DMS53 treated with DMSO at 0.1 percent for 48 hours (cell line): ENCODE results near the gene TMEM184A.

Experiments used
- DNase-seq: peaks from one replicate; lab custom pipeline; 2025; ENCODE audit not compliant: unreplicated experiment; lab: John Stamatoyannopoulos, UW

The TMEM184A gene

DNA sequence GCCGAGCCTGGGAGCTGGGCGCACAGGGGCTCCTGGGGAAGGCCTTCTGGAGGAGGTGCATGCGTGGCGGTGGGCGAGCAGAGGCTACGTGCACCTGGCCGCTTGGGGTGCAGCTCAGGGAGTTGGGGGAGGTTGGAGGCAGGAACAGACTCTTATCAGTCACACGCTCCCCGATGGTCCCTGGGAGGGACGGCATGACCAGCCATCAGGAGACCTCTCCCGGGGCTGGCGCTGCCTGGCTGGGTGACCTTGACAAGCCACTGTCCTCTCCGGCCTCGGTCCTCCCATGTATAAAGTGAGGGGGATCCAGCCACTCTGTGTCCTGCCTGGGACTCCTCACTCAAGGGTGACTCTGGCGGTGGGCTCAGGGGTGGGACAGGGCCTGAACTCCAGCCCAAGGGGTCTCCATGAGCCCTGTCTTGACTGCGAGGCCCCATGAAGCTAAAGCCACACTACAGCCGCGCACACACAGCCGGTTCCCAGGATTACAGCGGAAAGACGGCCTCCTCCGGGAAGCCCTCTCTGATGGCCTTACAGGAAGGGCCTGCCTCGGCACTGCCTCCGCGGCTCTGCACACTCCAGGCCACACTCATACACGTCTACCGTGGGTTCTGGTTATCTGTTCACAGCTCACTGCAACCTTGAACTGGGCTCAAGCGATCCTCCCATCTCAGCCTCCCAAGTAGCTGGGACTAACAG is 2.3 kb downstream of the TMEM184A start:
- no peak for DNase-seq

DNA sequence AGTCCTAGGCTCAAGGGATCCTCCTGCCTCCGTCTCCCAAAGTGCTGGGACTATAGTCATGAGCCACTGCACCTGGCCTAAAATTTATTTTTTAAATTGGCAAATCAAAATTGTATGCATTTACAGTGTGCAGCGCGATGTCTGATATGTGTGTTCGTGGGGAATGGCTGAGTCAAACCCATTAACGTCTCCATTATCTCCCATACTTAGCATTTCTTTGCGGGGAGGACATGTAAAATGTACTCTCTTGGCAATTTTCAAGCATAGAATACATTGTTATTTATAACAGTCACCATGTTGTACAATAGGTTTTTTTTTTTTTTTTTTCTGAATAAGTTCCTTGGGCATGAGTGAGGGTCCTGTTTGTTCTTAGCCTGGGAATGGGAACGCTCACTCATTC is 3.8 kb downstream of the TMEM184A start:
- DNase-seq: no peak

DNA sequence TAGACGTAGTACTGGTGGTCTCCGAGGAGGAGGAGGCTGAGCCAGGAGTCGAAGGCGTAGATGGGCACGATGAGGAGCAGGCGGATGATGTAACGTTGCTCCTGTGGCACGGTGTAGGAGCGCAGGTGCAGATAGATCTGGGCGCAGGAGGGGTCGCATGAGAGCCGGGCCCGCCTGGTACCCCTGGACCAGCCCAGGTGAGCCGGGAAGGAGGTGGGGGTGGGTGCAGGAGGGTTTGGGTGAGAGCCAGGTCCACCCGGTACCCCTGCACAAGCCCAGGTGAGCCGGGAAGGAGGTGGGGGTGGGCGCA is 5.2 kb downstream of the TMEM184A start:
- DNase-seq: no peak

DNA sequence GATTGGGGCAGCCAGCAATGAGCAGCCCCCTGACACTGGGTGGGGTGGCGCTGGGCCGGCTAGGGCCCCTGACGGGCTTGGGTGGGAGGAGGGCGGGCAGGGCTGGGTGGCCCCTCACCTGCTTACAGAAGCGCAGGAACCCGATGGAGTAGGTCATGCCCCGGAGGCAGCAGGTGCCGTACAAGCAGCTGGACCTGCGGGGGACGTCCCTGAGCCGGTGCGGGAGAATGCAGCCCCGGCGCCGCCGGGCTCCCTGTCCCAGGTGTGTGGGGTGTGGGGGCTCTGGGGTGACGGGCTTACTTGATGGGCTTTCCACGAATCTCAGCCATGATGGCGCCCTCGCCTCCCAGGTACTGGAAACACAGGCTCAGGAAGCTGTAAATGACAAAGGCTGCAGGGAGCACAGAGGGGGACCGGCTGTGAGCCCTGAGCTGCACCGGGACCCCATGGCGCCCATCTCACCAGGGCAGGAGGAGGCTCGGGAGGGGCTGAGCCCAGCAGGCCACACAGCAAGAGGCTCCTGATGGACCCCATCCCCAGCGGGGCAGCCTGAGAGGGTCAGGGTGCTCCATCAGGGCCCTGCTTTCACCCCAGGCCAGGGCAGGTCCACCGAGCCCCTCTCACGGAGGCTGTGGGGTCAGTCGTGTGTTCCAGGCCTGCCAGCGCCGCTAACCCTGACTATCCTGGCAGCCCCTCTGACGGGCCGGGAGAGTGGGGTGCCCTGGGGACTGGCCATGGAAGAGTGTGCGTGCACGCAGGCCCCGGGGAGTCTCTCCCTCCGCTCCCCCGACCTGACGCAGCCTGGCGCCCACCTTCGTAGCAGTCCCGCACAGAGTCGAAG is 5.8 kb downstream of the TMEM184A start:
- DNase-seq: no peak

DNA sequence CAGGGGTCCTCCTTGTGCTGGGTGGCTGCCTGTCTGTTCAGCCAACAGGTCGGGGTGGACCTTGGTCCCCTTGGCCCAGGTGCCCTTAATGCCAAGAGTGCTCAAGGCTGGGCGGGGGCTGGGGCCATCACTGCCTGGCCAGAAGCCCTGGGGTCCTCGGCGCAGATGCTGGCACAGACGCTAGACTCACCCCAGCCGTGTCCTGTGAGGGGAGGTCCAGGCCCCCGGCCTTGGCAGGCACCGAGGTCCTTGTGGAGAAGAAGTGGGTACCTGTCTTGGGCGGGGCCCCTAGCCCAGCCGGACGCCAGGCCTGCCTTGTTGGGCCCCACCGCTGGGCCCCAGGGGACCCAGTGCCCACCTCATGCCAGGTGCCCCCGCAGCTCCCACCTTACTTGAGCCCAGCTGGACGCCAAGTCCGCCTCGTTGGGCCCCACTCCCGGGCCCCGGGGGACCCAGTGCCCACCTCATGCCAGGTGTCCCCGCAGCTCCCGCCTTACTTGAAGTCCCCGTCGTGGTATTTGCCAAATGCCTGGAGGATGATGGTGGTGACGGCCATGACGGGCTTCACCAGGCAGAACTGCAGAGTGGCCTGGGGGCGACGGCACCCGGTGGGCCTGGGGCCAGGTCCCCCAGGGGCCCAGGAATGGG is 6.5 kb downstream of the TMEM184A start:
- DNase-seq: no peak

DNA sequence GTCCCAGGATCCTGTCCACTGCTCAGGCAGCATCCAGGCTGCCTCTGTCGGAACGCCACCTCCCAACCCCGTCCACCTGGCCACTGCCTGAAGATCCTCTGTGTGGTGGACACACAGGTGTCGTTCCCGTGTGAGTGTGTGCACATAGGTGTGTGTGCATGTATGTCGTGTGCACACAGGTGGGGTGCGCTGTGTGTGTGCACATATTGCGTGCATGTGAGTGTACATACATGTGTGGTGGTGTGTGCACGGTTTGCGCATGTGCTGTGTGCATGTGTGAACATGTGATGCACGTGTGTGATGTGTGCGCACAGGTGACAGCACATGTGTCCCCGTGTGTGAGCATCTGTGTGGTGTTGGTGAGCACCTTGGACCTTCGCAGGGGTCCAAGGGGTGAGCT is 7.1 kb downstream of the TMEM184A start:
- no peak for DNase-seq

DNA sequence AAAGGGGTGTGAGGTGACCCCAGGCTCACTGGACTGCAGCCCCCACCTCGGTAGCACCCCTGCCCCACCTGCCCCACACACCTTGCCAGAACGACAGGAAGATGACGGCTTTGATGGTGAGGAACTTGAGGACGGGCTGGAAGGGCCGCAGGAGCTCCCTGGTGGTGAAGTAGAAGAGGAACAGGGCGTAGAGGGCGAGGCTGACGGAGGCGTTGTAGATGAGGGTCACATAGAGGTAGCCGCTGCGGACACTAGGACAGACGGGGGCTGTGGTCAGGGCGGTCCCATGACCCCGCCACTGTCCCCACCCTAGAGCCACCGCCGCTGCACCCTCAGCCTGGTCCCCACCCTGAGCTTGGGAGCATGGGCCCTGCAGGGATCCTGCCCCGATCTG is 7.6 kb downstream of the TMEM184A start:
- DNase-seq: no peak

DNA sequence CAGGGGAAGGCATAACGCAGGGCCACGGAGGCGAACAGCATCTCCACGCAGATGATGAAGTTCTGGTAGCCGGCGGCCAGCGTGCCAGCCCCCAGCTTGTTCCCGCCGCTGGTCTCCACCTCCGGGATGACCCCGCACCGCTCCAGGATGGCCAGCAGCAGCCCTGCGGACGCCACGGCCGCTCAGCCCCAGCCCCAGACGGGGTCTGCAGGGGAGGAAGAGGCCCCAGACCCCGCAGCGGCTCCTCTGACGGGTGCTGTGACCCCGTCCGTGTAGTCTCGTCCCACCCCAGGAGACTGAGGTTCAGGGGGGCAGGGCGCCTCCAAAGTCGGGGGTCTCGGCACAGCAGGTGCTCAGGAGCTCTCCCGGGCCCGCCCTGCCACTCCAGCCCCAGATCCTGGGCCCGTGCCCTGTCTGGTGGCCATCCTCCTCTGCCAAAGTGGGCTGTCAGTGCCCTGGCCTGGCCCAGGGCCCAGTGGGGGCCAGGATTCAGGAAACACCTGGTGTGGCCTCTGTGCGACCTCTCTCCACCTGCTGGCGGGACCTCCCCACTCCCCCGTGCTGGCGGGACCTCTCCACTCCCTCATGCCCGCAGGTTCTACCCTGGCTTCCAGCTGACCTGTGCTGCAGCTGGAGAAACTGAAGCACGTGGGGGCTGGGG is 8.1 kb downstream of the TMEM184A start:
- no peak for DNase-seq

DNA sequence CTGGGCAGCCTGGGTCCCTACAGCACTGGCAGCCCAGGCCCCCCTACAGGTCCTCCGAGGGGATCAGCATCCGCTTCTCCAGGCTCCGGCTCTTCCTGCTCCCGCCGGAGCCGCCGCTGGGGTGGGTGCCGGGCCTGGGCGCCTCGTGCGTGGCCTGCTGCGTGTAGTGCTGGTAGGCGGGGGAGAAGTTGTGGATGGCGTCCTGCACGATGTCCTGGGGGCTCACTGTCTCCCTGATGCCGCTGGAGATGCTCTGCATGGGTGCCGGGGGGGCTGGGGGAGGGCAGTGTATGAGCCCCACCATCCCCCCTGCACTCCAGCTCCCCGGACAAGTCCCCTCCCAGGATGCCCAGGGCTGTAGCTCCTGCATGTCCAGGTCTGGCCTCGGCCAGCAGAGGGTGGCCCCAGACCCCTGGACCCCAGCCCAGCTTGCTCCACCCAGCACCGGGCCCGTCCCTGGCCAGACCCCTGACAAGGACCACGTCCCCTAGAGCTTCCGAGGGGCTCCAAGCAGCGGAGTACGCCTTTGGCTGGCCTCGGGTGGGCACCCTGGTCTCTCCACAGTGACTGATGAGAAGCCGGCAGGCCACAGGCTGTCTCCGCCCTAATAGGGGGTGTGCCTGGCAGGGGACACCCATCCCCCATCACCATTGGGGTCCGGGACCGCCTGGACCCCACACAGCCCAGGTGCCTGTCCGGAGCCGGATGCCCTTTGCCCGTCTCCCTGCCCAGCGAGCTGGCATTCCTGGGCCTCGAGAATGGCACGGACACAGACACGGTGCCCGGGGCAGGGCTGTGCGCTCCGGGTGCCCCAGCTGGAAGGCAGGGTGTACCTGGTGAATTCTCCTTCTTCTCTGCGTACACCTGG is 8.9 kb downstream of the TMEM184A start:
- DNase-seq: no peak

DNA sequence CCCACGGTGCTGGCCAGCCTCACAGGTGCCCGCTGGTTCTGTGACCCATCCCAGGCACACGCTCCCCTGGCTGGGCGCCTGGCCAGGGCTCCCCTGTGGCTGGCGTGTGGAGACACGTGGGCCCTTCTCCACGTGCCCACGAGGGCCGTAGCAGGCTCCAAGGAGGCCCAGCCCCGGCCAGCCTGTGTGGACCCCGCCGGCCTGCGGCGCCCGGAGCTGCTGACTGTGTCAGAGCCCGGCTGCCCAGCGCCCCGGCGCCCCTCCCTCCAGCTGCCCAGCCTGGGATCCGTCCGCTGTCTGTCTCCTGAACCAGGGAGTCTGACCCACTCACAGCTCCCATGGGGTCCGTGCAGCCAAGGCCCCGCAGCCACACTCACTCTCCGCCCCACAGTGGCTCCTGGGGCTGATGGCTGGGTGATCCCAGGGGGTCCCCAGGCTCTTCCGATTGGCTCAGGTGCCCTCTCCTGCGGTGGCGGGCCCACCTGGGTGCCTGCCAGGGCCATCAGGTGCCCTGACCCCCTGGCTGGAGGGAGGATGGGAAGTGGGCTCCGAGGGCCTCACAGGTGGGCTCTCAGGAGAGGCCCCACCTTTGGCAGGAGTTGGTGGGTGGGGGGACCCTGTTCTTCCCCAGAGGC is 9.6 kb downstream of the TMEM184A start:
- no peak for DNase-seq

DNA sequence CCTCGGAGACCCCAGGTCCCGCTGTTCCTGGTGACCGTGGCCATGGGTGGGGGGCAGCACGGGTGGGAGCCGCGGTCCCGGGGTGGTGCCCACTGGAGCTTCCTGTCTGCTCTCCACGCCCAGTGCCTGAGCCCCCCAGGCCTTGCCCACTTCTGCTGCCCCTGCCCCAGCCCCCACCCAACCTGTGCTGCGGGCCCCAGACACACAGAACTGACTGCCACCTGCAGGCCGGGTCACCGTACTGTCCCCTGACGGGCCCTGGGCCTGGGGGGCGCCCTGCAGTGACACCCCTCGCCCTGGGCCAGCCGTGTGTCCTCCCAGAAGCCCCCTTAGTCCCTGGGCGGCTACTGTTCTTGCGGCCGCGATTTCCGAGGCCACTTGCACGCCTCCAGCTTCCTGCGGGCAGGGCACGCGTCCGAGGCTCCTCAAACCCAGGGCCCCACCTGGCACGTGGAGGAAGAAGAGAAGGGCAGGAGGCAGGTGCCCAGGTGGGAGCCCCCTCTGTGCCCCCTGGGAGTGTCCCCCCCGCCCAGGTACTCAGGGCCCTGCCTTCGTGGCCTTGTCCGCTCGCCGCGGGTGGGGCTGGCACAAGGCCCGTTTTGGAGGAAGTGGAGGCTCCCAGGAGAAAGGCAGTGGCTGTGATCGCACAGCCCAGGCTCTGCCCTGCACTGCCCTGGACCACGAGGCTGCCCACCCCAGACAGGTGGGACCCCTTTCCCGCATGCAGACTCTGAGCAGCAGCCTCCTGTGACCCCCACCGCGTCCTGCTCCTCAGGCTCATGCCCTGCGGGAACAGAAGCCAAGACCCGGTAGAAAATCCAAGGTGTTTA is 10.4 kb downstream of the TMEM184A start:
- DNase-seq: no peak

DNA sequence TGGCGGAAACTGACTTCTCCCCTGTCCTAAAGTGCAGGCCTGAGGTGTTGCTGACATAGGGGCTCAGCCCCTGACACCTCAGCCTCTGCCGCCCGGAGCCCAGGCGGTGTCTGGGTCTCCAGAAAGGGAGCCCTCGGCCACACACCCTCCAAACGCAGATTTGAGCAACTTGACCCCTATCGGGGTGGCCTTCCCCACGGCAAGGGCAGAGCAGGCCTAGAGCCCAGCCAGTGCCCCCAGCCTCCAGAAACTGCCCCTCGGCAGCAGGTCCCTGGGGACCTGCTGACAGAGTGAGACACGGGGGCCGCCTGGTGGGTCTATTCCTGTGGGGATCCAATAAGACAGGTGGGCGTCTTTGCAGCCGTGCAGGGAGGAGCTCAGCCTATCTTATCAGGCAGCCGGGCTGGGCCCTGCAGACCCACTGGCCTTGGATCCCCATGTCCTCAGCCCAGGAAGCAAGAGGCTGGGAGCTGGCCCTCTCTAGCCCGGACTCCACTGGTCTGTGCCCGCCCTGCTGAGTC is 11.0 kb downstream of the TMEM184A start:
- no peak for DNase-seq

DNA sequence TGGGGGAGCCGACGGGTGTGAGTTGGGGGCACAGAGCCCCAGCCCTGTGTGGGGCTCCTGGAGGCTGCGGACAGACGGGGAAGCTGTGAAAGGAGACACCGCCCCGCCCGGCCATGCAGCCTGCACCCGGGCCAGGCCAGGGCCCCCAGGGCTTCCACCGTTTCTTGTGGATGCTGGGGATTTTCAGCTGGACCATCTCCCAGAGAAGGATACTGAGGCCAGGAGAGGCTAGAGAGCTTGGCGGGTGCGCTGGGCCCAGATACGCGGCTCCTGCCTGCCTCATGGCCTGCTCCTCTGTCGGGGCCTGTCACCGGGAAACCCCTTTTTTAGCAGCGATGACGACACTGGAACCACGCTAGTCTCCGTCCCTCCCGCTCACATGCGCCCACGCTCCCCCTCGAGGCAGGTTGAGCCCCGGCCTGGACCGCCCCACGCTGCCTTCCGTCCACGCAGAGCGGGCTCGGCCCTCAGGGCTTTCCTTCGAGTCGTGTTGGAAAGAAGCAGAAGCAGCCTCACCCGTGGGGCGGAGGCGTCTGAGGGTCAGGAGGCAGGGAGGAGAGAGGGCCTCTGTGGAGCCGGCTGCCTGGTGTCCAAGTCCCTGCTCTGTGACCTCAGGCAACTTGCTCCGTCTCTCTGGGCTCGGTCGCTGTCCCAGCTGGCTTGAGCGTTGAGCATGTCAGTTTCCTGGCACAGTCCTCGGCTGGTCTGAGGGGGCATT is 11.7 kb downstream of the TMEM184A start:
- DNase-seq: no peak

DNA sequence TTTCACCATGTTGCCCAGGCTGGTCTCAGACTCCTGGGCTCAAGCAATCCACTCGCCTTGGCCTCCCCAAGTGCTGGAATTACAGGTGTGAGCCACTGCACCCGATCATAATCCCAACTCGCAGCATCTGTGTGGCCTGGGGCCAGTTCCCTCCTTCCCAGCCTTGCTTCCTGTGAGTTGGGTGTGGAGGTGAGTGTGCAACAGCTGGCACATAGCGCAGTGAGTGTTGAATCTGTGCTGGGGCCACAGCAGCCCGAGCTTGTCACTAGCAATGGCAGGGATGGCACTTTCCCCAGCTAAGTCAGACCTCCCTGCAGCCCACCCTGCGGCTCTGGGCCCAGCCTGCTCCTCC is 12.2 kb downstream of the TMEM184A start:
- DNase-seq: no peak

DNA sequence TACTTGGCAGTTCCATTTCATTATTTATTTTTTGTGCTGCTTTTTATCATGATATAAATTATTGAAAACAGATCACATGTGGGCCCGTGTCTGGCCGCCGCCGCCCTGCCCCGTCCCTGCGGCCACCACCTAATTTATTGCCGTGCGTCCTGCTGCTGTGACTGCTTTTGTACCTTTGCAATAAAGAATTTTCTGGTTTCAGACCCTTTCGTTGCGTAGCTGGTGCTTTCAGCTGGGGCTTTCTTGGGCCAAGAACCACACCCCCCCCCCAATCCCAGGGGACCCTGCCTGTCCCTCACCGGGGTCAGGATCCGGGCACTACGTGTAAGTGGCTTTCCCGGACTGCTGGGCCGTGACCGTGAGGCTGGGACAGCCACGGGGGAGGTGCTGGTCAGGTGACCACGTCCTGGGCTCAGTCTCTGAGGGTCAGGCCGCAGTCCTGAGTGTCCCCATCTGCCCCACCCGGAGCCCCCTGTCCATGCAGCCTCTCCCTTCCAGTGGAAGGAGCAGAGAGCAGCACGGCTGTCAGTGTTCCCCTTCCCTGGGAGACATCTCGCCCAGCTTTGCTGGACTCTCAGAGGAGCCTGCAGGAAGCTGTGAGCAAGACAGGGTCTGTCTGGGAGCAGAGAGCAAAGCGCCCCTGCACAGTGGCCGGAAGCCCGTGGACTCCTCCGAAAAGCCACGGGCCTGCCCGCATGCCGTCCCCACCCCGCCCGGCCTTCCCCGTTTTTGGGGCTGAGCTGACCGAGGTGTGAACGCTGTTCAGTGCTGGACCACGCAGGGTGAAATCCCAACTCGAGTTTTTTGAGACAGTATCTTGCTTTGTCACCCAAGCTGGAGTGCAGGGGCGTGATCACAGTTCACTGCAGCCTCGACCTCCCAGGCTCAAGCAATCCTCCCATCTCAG is 12.9 kb downstream of the TMEM184A start:
- DNase-seq: no peak

DNA sequence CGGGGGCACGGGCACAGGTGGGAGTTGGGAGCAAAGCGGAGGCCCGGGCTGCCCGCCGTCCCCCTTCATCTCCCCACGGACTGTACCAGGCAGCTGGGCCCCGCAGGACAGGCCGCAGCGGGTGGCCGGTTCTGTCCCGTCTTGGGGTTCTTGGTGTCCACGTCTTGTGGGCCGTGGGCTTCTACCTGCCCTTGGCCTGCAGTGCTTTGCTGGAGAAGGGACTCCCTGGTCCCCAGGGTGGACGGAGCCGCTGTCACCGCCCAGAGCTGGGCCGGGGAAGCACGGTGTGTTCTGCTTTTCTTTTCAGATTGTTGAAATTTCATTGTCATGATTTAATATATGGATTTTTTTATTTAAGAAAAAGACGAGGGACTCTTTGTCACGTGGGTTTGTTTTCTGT is 13.7 kb downstream of the TMEM184A start:
- no peak for DNase-seq

DNA sequence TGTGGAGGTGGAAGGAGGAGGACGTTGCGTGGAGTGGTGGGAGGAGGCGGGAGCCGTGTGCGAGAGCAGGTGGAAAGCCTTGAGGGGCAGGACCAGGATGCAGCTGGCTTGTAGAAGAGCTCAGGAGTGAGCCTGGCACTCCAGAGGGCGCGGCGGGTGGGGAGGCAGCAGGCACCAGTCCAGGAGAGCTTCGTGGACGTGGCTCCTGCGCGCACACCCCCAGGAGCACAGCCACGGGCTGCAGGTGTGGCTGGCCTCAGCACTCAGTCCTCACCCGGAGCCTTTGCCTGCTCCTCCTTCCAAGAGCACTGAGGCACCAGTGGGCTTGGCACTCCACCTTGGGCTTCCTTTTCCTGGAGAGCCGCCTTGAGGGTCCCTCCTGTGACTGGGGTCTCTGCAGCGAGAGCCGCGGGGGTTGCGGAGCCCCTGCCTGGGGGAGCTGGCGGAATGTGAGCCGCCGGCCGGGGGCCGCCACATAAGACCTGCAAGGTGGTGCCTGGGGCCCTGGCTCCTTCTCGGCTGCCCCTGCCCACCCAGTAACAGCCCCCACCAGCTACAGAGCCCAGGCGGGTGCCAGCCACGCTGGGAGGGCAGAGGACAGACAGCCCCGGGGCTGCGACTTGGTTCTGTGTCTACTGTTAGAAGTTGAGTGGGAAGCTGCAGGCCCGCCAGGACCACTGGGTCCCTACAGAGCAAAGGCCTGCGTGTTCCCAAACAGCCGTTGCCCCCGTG is 14.4 kb downstream of the TMEM184A start:
- no peak for DNase-seq
